ENCODE measurements around the gene SLAMF1.
"Not testable (repeated sequence)": the region's sequence is repeated elsewhere in the genome, so short reads cannot be mapped to it uniquely, and the experiment has no call there.

Gene SLAMF1

GRCh38 chr1:160605792-160606479 lies 40.9 kb downstream of the SLAMF1 start:
- DNase-seq (ENCODE audit: low read depth in 2 of 2) = no peak

GRCh38 chr1:160605205-160605604 lies 41.6 kb downstream of the SLAMF1 start:
- no peak for DNase-seq (ENCODE audit: low read depth in 2 of 2)

- no peak for DNase-seq (ENCODE audit: low read depth in 2 of 2)
These were observed 49.1 kb downstream of the SLAMF1 start for GRCh38 chr1:160597705-160598104.

DNA sequence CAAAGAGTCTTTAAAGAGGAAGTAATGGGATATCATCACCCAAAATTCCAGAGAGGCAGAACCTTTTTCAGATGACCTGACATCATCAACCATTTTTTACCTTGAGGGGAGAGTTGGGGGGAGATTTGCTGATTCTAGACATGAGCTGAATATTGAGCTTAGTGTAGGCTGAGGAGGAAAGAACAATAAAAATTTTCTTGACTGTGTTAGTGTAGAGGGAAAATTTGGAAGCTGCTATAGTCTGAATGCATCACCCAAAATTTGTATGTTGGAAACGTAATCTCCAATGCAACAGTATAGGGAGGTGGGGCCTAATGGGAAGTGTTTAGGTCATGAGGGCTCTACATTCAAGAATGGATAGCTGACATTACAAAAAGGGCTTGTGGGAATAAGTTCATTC lies 49.8 kb downstream of the SLAMF1 start:
- DNase-seq (ENCODE audit: low read depth in 2 of 2) = no peak

DNA sequence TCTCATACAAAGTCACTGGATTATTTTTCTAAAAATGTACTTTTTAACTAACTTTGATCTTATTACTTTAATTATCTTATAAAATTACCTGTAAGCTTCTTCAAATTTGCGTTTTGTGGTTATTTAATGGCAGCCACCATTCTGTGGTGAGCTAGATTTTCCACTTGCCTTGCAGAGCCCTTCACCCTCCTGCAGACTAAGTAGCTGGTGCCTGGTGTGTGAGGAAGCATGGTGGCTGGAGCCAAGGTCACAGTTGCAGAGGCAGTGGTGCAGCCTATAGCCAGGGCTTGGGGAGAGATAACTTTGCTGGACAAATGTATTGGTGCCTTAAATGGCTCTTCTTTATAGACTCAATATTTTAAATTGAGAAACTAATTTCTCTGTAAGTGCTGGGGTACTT lies 56.4 kb downstream of the SLAMF1 start:
- no peak for DNase-seq (ENCODE audit: low read depth in 2 of 2)

DNA sequence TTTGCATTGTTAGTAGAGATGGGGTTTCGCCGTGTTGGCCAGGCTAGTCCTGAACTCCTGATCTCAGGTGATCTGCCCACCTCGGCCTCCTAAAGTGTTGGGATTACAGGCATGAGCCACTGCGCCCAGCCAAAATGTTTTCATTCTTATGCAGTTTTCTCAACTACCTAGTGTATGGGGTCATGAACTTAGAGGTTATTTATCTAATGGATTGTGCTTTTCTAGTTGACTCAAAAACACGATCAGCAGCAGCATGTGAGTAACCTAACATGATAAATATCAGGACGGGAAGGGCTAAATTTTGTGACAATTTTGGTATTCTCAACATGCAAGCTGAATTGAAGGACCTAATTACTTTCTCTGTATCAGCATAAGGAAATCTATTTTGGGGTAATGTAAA lies 58.4 kb downstream of the SLAMF1 start:
- no peak for DNase-seq (ENCODE audit: low read depth in 2 of 2)

DNA sequence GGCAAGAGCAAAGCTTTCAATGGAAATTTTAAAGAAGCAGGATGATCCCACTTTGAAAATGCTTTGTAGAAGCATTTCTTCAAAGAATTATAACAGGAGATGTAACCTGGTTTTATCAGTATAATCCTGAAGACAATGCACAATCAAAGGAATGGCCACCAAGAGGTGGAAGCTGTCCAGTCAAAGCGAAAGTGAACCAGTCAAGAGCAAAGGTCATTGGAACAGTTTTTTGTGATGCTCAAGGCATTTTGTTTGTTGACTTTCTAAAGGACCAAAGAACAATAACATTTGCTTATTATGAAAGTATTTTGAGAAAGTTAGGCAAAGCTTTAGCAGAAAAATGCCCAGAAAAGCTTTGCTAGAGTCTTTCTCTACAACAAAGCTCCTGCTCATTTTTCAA lies 62.1 kb downstream of the SLAMF1 start:
- DNase-seq (ENCODE audit: low read depth in 2 of 2) = no peak

GRCh38 chr1:160582976-160583375 lies 63.9 kb downstream of the SLAMF1 start:
- DNase-seq (ENCODE audit: low read depth in 2 of 2) = not testable (repeated sequence)

DNA sequence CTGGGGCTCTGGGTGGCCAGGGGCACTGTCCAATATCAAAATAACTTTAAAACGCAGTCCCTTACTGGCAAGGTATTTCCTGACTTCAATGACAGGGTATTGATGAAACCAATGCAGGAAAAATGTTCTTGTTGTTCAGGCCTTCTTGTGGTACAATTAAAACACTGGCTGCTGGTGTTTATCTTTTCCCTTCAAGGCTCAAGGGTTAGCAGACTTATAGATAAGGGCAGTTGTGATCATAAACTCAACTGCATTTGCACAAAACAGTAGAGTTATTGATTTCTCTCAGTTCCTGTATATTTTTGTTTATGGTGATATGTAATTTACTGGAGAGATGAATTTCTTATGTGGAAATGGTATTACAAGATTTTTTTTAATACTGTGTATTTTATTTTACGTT lies 64.9 kb downstream of the SLAMF1 start:
- no peak for DNase-seq (ENCODE audit: low read depth in 2 of 2)

DNA sequence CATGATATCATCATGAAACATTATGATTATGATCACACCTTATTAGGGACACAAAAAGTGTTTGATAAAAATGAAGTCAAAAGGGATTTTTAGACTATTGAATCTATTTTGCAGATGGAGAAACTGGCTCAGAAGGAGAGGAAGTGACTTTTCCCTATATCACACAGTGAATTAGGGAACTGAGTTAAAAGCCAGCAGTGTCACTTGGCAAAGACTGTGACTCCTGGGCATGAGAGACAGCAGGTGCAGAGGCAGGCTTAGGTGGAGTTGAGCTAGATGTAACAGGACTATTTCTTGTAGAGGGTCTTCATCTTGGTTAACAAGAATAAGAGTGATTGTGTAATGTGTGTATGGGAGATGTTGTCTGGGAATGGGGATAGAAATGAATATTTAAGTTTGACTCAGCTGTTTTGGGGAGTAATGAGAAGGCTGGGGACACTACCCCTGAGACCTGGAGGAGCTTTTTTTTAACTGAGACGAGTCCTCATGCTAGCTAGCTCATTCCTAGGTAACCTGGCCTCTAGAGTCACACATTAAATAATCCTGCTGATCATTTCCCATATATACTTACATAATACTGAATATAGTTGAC lies 66.5 kb downstream of the SLAMF1 start:
- no peak for DNase-seq (ENCODE audit: low read depth in 2 of 2)

DNA sequence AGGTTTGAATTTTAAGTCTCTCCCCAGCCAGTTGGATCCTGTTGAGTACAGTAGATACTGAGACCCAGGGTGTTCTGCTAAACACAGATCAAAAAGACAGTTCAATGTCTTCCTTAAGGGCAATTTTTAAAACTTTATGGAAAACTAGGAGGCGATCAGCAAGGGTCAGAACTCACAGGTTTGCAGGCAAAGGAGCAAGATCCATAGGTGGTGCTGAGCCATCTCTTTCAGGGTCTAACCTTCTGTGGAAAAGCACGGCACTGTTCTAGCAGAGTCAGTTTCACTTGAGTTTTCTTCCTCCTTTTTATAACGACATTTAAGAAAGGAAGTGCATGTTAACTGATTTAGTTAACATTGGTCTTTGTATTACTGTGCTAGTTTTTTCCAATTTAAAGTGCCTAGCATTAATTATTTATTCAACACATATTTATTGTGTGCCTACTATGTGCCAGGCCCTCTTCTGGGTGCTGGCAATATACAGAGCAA lies 67.6 kb downstream of the SLAMF1 start, which contains the start of gene CD84:
TSS of gene CD84 (minus strand) at position 281 of the 486 bp plus-strand sequence. CDS start at position 222, 59 bp downstream.
- no peak for DNase-seq (ENCODE audit: low read depth in 2 of 2)

DNA sequence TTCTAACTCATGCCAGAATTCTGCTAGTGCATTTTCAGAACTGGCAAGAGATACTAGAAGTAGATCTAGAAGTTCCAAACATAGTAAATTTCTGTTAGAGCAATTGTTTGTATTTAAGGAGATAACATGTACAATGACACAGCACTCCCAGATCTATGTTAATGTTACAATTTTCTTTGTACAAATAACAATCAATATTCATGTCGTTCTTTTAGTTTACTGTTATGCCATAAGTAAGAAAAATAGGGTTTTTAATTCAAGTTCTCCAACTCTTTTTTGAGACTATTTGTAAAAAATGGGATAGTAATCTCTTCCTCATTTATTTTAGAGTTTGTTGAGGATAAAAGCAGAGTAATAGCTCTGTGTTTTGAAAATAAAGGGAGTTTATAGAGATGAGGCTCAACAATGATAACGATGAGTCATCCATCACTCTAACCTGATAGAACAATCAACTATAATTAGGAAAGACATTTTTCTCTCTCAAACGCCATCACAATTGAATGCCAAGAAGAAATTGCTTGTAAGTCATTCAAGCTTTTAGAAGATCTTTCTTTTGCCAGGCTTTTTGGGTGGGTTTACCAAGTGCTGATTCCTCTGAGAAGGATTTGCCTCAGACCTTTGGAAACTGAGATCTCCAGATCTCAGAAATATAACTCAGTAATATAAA lies 68.2 kb downstream of the SLAMF1 start:
- no peak for DNase-seq (ENCODE audit: low read depth in 2 of 2)

- DNase-seq (ENCODE audit: low read depth in 2 of 2) = no peak
These were observed 68.7 kb downstream of the SLAMF1 start for GRCh38 chr1:160578175-160578524.

DNA sequence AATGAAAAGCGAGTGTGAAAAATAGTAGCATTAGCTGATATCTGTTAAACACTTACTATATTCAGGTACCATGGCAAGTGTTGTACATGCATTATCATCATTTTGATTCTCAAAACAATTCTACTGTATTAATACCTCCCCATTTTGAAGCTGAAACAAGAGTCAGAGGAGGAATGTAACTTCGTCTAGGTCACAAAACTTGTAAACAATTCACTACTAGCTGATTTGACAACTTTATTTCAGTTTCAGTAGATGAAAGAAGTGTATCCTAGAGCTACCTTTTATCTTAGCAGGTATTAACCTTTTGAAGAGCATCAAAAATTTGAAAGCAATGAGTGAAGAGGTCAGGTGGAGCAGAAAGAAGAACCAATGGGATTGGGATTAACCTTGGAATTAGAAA lies 69.2 kb downstream of the SLAMF1 start:
- DNase-seq (ENCODE audit: low read depth in 2 of 2) = no peak

- no peak for DNase-seq (ENCODE audit: low read depth in 2 of 2)
These were observed 70.0 kb downstream of the SLAMF1 start for GRCh38 chr1:160576884-160577283.

DNA sequence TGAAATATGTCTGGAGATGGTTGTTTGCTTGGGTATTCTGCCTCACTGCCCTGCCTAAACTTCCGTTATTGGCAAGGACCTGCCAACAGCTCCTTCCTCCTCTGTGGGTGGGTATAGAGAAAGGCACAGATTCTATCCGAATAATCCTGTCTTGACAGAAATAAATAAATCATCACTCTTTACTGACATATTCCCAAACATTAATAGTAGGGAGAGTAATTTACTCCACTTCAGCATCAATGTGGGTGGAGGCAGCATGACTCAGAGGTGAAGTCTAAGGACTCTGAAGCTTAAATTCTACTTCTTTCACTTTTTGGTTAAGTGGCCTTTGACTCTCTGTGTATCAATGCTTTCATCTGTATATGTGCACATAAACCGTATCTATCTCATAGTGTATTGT lies 70.5 kb downstream of the SLAMF1 start:
- DNase-seq (ENCODE audit: low read depth in 2 of 2) = no peak

GRCh38 chr1:160575112-160575664 lies 71.7 kb downstream of the SLAMF1 start:
- DNase-seq (ENCODE audit: low read depth in 2 of 2) = no peak

GRCh38 chr1:160570840-160571239 lies 76.0 kb downstream of the SLAMF1 start:
- DNase-seq (ENCODE audit: low read depth in 2 of 2) = no peak

GRCh38 chr1:160569806-160570205 lies 77.0 kb downstream of the SLAMF1 start:
- DNase-seq (ENCODE audit: low read depth in 2 of 2) = no peak

- DNase-seq (ENCODE audit: low read depth in 2 of 2) = peak; percentile 33 to 34
These were observed 78.8 kb downstream of the SLAMF1 start for GRCh38 chr1:160567858-160568682.

- DNase-seq (ENCODE audit: low read depth in 2 of 2) = no peak
These were observed 79.5 kb downstream of the SLAMF1 start for GRCh38 chr1:160567341-160567740.

DNA sequence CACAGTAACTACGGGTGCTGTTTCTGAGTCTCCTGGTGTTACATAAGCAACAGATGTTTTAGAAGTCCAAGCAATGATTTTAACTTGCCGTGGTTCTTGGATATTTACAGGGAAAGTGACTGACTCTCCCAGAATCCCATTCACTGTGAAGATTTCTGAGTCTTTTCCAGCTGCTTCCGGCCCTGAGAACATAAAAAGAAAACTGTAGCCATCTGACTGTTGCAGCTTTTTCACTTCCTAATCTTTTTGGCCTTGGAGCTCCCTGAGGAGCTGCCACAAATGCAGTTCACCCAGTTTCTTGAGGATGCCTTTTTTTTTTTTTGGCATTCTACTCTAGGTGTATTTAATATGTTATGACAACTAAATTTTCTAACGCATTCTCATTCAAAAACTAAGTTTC lies 81.3 kb downstream of the SLAMF1 start:
- DNase-seq (ENCODE audit: low read depth in 2 of 2) = no peak

Measured in stimulated activated CD4-positive, alpha-beta T cell treated with anti-CD3 and anti-CD28 coated beads, Interleukin-1b, Interleukin-23, amount 100 ng/mL, for 1 hour (primary cell).